Upper lobe of left lung (tissue), 4 donors: Measurements from ENCODE around the gene SEPTIN14.

Source experiments
- CTCF ChIP-seq, 6 experiments: fragments of 450-650 bp in 4 of 6; fragments of 200-600 bp in 2 of 6; sonication (generic) in 2 of 6; IDR thresholded peaks; one replicate each; pipeline ENCODE4 v1.5.1; 2016 to 2019; ENCODE audit warnings: antibody characterized with exemption in 6 of 6
- POLR2A ChIP-seq, 4 donors: fragments of 450-650 bp; IDR thresholded peaks; one replicate each; pipeline ENCODE4 v1.5.1; 2016 to 2017; ENCODE audit warnings: antibody characterized with exemption in 4 of 4, mild to moderate bottlenecking in 2 of 4

GRCh38 chr7:55775051-55775420, 87.5 kb downstream of the SEPTIN14 start:
- TF ChIP-seq POLR2A (IDR thresholded peaks at IDR 0.05): no peak
- TF ChIP-seq CTCF (IDR thresholded peaks at IDR 0.05): no peak
